Lower lobe of right lung (tissue), 2 donors: ENCODE data around the gene ESYT2. TPM values are rescaled to one million over a fixed set of nuclear protein-coding genes. Genes with fewer than 3 reads are reported as not detected.
A peak's percentile ranks its signal among the peaks of the same experiment; 100 is the strongest.
"Not testable (repeated sequence)": the region's sequence is repeated elsewhere in the genome, so short reads cannot be mapped to it uniquely, and the experiment has no call there.

ENCODE experiments used
- ATAC-seq, 2 donors: fragments of 200-7000 bp; cut with Tn5 transposase; one replicate each; pipeline ENCODE4 v1.9.1; 2020 to 2022; ENCODE audit warnings: mild to moderate bottlenecking in 2 of 2, moderate library complexity in 2 of 2
- DNase-seq: peaks from one replicate; pipeline ENCODE4 v3.0.0-alpha.2; 2020
- H3K27ac ChIP-seq: fragments of 200-600 bp; one replicate; pipeline ENCODE4 v1.8.0; 2022
- H3K27me3 ChIP-seq: fragments of 200-600 bp; one replicate; pipeline ENCODE4 v1.8.0; 2022; ENCODE audit warnings: low read depth
- H3K36me3 ChIP-seq: fragments of 200-600 bp; one replicate; pipeline ENCODE4 v1.8.0; 2022; ENCODE audit warnings: mild to moderate bottlenecking
- H3K4me1 ChIP-seq: fragments of 200-600 bp; one replicate; pipeline ENCODE4 v1.8.0; 2022
- H3K4me3 ChIP-seq: fragments of 200-600 bp; one replicate; pipeline ENCODE4 v1.8.0; 2022; ENCODE audit warnings: mild to moderate bottlenecking
- H3K9me3 ChIP-seq: fragments of 200-600 bp; one replicate; pipeline ENCODE4 v1.8.0; 2022
- intact Hi-C: fragments of 100-400 bp; cut with DNase I; formaldehyde crosslinking; loops from one replicate; pipeline ENCODE4 v1.11.0; 2022
- long read RNA-seq: library from polyadenylated mRNA; unstranded; transcript quantifications from one replicate; pipeline ENCODE4 v2.0.0, GENCODE V29; 2021
- total RNA-seq: library from RNA; stranded (reverse); fragmentation: NEBNext Ultra II Directional; extraction: Animal tissue kit (Norgen Biotek cat#: 25700); gene quantifications from one replicate; pipeline ENCODE4 v1.2.1, GENCODE V29; 2021
- TF ChIP-seq, protein P1 (sequence below): fragments of 200-600 bp; IDR thresholded peaks from one replicate; pipeline ENCODE4 v1.8.0; 2022; ENCODE audit warnings: antibody characterized with exemption, mild to moderate bottlenecking
- donor health status: DM: no; HTN: yes; CAD: no; lungs with severe emphysema.

The ESYT2 gene, protein sequence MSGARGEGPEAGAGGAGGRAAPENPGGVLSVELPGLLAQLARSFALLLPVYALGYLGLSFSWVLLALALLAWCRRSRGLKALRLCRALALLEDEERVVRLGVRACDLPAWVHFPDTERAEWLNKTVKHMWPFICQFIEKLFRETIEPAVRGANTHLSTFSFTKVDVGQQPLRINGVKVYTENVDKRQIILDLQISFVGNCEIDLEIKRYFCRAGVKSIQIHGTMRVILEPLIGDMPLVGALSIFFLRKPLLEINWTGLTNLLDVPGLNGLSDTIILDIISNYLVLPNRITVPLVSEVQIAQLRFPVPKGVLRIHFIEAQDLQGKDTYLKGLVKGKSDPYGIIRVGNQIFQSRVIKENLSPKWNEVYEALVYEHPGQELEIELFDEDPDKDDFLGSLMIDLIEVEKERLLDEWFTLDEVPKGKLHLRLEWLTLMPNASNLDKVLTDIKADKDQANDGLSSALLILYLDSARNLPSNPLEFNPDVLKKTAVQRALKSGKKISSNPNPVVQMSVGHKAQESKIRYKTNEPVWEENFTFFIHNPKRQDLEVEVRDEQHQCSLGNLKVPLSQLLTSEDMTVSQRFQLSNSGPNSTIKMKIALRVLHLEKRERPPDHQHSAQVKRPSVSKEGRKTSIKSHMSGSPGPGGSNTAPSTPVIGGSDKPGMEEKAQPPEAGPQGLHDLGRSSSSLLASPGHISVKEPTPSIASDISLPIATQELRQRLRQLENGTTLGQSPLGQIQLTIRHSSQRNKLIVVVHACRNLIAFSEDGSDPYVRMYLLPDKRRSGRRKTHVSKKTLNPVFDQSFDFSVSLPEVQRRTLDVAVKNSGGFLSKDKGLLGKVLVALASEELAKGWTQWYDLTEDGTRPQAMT
- total RNA-seq, result 55.5 TPM
- long read RNA-seq, full-length matches to known transcripts, result 52 of 84 reads
- long read RNA-seq, partial matches to known transcripts, result 11 of 84 reads
- long read RNA-seq, other reads (novel, unspliced or antisense), result 21 of 84 reads

DNA sequence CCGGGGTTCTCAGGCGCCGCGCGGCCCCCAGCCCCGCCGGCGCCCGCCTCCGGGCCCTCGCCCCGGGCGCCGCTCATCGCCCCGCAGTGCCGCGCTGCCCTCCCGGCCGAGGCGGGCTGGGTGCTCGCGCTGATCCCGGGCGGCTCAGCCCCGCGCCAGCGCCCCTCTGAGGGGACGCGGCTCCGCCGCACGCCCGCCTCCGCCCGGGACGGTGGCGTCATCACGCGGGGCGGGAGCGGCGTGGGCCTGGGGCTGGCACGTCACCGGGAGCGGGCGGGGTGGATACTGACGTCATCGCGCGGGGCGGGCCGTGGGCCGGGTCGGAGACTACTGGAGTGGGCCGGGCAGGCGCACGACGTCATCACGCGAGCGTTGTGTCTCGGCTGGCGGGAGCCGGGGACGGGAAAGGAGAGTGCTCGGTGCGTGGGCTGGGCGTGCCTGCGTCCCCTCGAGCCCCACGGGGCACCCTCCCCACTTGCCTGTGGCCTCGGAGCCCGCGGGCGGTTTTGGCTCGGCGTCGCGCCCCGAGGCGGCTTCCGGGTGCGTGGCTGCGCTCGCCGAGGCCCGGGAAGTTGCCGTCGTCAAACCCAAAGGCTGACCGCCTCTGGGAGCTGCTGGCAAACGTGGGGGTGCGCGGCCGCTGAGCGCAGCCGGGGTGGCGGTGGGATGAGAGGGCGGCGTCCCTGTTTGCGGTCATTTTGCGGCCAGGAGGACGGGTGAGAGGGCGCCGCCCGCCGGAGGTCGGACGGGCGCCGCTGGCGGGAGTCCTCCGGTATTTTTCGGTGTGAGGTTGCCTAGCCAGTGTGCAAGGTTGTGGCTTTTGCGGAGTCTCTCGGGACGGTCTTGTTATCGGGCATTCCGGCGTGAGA is at the start of gene ESYT2:
Gene ESYT2 (minus strand): TSS at position 168 of the 869 bp plus-strand sequence. CDS start 91 bp downstream, at position 77.
- Histone ChIP-seq H3K9me3 (no peaks in the 10 kb centered on the region), H3K4me1 (peaks cover 33% of the 10 kb centered on the region), H3K27me3 (no peaks in the 10 kb centered on the region), H3K36me3 (peaks cover 6% of the 10 kb centered on the region), H3K27ac (peak within 1 kb of the TSS; percentile 98), H3K4me3 (peak within 1 kb of the TSS; percentile 88)
- intact Hi-C loops, result no loop called here
- ATAC-seq, result peak; percentile 95 to 97
- peak; percentile 99 for DNase-seq
- TF ChIP-seq, protein P1, sequence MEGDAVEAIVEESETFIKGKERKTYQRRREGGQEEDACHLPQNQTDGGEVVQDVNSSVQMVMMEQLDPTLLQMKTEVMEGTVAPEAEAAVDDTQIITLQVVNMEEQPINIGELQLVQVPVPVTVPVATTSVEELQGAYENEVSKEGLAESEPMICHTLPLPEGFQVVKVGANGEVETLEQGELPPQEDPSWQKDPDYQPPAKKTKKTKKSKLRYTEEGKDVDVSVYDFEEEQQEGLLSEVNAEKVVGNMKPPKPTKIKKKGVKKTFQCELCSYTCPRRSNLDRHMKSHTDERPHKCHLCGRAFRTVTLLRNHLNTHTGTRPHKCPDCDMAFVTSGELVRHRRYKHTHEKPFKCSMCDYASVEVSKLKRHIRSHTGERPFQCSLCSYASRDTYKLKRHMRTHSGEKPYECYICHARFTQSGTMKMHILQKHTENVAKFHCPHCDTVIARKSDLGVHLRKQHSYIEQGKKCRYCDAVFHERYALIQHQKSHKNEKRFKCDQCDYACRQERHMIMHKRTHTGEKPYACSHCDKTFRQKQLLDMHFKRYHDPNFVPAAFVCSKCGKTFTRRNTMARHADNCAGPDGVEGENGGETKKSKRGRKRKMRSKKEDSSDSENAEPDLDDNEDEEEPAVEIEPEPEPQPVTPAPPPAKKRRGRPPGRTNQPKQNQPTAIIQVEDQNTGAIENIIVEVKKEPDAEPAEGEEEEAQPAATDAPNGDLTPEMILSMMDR, result no peak

DNA sequence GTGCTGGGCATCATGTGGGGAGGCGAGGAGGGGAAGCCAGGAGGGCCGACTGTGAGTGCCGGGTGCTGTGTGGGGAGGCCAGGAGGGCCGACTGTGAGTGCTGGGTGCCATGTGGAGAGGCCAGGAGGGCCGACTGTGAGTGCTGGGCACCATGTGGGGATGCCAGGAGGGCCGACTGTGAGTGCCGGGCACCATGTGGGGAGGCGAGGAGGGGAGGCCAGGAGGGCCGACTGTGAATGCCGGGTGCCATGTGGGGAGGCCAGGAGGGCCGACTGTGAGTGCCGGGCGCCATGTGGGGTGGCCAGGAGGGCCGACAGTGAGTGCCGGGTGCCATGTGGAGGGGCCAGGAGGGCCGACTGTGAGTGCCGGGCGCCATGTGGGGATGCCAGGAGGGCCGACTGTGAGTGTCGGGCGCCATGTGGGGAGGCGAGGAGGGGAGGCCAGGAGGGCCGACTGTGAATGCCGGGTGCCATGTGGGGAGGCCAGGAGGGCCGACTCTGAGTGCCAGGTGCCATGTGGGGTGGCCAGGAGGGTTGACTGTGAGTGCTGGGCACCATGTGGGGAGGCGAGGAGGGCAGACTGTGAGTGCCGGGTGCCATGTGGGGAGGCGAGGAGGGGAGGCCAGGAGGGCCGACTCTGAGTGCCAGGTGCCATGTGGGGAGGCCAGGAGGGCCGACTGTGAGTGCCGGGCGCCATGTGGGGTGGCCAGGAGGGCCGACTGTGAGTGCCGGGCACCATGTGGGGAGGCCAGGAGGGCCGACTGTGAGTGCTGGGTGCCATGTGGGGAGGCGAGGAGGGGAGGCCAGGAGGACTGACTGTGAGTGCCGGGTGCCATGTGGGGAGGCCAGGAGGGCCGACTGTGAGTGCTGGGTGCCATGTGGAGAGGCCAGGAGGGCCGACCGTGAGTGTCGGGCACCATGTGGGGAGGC is 49.1 kb upstream of the ESYT2 start:
- DNase-seq, H3K27me3 ChIP-seq, H3K27ac ChIP-seq, ATAC-seq, H3K4me1 ChIP-seq, H3K4me3 ChIP-seq, H3K9me3 ChIP-seq, intact Hi-C loops: not testable (repeated sequence)
- peaks cover 79% of the 10 kb centered on the region for H3K36me3 ChIP-seq

DNA sequence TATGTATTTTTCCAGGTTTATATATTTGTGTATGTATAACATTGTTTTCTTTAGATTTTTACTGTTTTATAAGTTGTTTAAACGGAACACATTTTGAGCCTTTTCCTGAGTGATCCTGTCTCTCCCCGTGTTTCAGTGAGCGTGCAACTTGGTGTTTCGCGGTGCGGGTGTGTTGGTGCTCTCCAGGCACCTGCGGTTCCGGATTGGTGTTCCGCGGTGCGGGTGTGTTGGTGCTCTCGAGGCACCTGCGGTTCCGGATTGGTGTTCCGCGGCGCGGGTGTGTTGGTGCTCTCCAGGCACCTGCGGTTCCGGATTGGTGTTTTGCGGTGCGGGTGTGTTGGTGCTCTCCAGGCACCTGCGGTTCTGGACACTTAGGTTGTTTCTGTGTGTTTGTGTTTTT is 47.7 kb upstream of the ESYT2 start:
- Histone ChIP-seq H3K4me1 (no peaks in the 10 kb centered on the region), H3K36me3 (peaks cover 87% of the 10 kb centered on the region), H3K4me3 (no peak overlapping the region), H3K27me3 (no peaks in the 10 kb centered on the region), H3K9me3 (no peaks in the 10 kb centered on the region), H3K27ac (no peak overlapping the region)
- DNase-seq, result no peak
- intact Hi-C loops, result no loop called here
- TF ChIP-seq, protein P1, result no peak
- no peak for ATAC-seq

DNA sequence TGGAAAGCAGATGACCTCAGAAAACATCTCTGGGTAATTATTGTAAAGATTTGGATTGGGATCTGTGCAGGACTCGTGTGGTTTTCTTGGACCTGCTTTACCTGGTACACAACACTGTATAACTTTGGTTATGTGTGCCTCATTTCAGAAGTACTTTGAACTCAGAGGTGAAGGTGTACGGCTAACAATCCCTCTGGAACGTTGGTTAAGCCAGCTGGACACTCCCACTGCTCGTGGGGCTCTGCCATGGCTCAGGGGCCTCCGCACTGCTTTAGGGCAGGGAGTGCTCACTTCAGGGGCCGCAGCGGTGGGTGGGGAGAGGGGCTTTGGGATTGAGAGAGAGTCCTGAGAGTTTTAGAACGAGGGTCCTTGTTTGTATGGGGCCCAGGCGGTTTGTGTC is 40.6 kb upstream of the ESYT2 start:
- Histone ChIP-seq H3K9me3 (no peaks in the 10 kb centered on the region), H3K4me1 (peaks cover 13% of the 10 kb centered on the region), H3K27ac (no peak overlapping the region), H3K4me3 (no peak overlapping the region), H3K36me3 (peaks cover 43% of the 10 kb centered on the region), H3K27me3 (no peaks in the 10 kb centered on the region)
- intact Hi-C loops, result no loop called here
- ATAC-seq (no peak), DNase-seq (no peak)
- TF ChIP-seq, protein P1, result no peak

DNA sequence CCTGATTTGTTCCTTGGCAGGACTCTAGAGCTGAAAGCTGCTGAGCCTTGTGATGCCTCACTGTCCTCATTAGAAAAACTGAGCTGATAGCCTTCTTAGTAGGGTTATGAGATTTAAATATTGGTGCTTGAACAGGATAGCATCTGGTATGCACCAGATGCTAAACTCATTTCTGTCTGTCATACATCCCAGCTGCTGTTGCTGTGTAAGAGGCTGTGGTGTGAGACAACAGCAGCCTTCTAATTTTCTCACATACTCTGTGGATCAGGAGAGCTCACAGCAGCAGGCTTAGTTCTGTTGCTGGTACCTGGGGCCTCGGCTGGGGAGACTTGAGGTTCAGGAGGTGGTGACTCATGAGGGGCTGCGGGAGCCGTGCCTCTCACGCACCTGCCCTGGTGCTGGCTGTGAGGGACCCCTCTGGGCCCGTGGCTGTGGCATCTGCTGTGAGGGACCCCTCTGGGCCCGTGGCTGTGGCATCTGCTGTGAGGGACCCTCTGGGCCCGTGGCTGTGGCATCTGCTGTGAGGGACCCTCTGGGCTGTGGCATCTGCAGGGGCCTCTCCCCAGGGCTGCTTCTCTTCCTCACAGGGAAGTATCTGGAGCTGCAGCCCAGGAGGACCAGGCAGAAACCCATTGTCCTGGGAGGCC is 39.6 kb upstream of the ESYT2 start:
- intact Hi-C loops, result no loop called here
- ATAC-seq (no peak), DNase-seq (no peak)
- Histone ChIP-seq H3K4me3 (no peak overlapping the region), H3K36me3 (peaks cover 33% of the 10 kb centered on the region), H3K4me1 (peaks cover 21% of the 10 kb centered on the region), H3K9me3 (no peaks in the 10 kb centered on the region), H3K27me3 (no peaks in the 10 kb centered on the region), H3K27ac (no peak overlapping the region)
- TF ChIP-seq, protein P1, result no peak
